IgD-negative memory B cell (primary cell): Measurements from ENCODE around the gene ACSL3. TPM values are rescaled to one million over a fixed set of nuclear protein-coding genes. Genes with fewer than 3 reads are reported as not detected.

ENCODE experiments used
- H3K27ac Mint-ChIP-seq, 3 donors: one replicate each; pipeline ENCODE4 v1.8.0; 2020 to 2022; ENCODE audit warnings: mild to moderate bottlenecking in 3 of 3, mixed read lengths in 3 of 3, moderate library complexity in 1 of 3
- H3K27me3 Mint-ChIP-seq: one replicate; pipeline ENCODE4 v1.8.0; 2021; ENCODE audit warnings: mixed read lengths
- H3K36me3 Mint-ChIP-seq: one replicate; pipeline ENCODE4 v1.8.0; 2020; ENCODE audit warnings: mild to moderate bottlenecking, mixed read lengths
- H3K4me1 Mint-ChIP-seq, 3 donors: one replicate each; pipeline ENCODE4 v1.8.0; 2020 to 2022; ENCODE audit warnings: mixed read lengths in 3 of 3, mild to moderate bottlenecking in 1 of 3
- H3K4me3 Mint-ChIP-seq, 4 donors: one replicate each; pipeline ENCODE4 v1.8.0; 2020 to 2022; ENCODE audit warnings: mild to moderate bottlenecking in 4 of 4, mixed read lengths in 4 of 4, moderate library complexity in 3 of 4
- H3K9me3 Mint-ChIP-seq, 3 donors: one replicate each; pipeline ENCODE4 v1.8.0; 2020 to 2021; ENCODE audit warnings: mixed read lengths in 3 of 3, mild to moderate bottlenecking in 1 of 3
- polyA plus RNA-seq: library from polyadenylated mRNA; unstranded; fragments of 300-500 nt; fragmentation: Illumina TruSeq; gene quantifications from one replicate; pipeline ENCODE4 v1.2.3, GENCODE V29; 2021

Gene ACSL3
- polyA plus RNA-seq, 1 donor from 2014 or later, result 19.6 TPM

GRCh38 chr2:222884114-222884771 lies 23.4 kb downstream of the ACSL3 start:
- no peaks in the 10 kb centered on the region for H3K9me3 Mint-ChIP-seq
- peaks cover 7% of the 10 kb centered on the region for H3K36me3 Mint-ChIP-seq
- H3K4me3 Mint-ChIP-seq, result no peak overlapping the region
- no peaks in the 10 kb centered on the region for H3K27me3 Mint-ChIP-seq
- peaks cover 3 to 23% (median 4%) of the 10 kb centered on the region in 3 donors for H3K4me1 Mint-ChIP-seq
- peak overlapping the region in 1 of 3 donors; percentile 62 for H3K27ac Mint-ChIP-seq

- H3K27ac Mint-ChIP-seq, result no peak overlapping the region
- H3K9me3 Mint-ChIP-seq, result no peaks in the 10 kb centered on the region
- peaks cover 3 to 17% (median 4%) of the 10 kb centered on the region in 3 donors for H3K4me1 Mint-ChIP-seq
- H3K36me3 Mint-ChIP-seq, result peaks cover 9% of the 10 kb centered on the region
- no peaks in the 10 kb centered on the region for H3K27me3 Mint-ChIP-seq
- H3K4me3 Mint-ChIP-seq, result no peak overlapping the region
Observed at GRCh38 chr2:222884805-222885424, 24.1 kb downstream of the ACSL3 start.

DNA sequence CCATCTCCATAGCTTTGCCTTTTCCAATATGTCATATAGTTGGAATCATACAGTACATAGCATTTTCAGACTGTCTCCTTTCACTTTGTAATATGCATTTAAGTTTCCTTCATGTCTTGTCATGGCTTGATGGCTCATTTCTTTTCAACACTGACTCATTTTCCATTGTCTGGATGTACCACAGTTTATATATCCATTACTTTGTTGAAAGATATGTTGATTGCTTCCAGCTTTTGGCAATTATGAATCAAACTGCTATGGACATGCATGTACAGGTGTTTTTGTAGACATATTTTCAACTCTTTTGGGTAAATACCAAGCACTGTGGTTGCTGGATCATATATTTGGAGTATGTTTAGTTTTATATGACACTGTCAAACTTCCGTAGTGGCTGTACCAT lies 26.3 kb downstream of the ACSL3 start:
- no peak overlapping the region for H3K27ac Mint-ChIP-seq
- H3K27me3 Mint-ChIP-seq, result no peaks in the 10 kb centered on the region
- no peaks in the 10 kb centered on the region for H3K9me3 Mint-ChIP-seq
- H3K4me3 Mint-ChIP-seq, result no peak overlapping the region
- H3K4me1 Mint-ChIP-seq, result peaks cover 0 to 16% (median 4%) of the 10 kb centered on the region in 3 donors
- H3K36me3 Mint-ChIP-seq, result peaks cover 13% of the 10 kb centered on the region

- Mint-ChIP-seq H3K4me1 (peaks cover 6 to 18% (median 6%) of the 10 kb centered on the region in 3 donors), H3K27ac (no peak overlapping the region), H3K9me3 (no peaks in the 10 kb centered on the region)
Observed at GRCh38 chr2:222888716-222889115, 27.9 kb downstream of the ACSL3 start.

GRCh38 chr2:222891890-222892289 lies 31.1 kb downstream of the ACSL3 start:
- Mint-ChIP-seq H3K27ac (no peak overlapping the region), H3K27me3 (no peaks in the 10 kb centered on the region), H3K4me1 (peaks cover 10 to 21% (median 13%) of the 10 kb centered on the region in 3 donors), H3K9me3 (no peaks in the 10 kb centered on the region), H3K4me3 (no peak overlapping the region), H3K36me3 (peaks cover 10% of the 10 kb centered on the region)

More at GRCh38 chr2:222888716-222889115, 27.9 kb downstream of the ACSL3 start:
- Mint-ChIP-seq H3K27me3 (no peaks in the 10 kb centered on the region), H3K36me3 (peaks cover 13% of the 10 kb centered on the region), H3K4me3 (no peak overlapping the region)

DNA sequence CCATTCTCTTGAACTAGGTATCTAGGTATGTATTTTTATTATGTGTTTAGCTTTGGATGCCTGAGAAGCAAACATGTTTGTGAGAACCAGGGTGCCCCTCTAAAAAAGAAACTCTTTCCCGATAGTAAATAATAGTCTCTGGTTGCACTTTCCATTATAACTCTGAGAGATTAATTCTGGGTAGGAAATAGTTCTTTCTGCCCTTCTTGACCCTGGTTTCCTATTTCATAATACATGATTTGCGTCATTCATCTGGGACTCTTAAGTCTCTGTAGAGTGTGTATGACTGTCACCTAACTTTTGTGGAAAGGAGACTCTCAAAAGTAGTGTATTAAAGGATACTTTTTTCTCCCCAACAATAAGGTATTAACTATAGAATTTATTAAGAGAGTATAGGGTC lies 31.5 kb downstream of the ACSL3 start:
- Mint-ChIP-seq H3K27ac (no peak overlapping the region), H3K4me3 (no peak overlapping the region), H3K9me3 (no peaks in the 10 kb centered on the region), H3K4me1 (peaks cover 10 to 18% (median 13%) of the 10 kb centered on the region in 3 donors), H3K36me3 (peaks cover 10% of the 10 kb centered on the region), H3K27me3 (no peaks in the 10 kb centered on the region)

- H3K9me3 Mint-ChIP-seq, result no peaks in the 10 kb centered on the region
- no peaks in the 10 kb centered on the region for H3K27me3 Mint-ChIP-seq
- H3K4me1 Mint-ChIP-seq, result peaks cover 11 to 16% (median 15%) of the 10 kb centered on the region in 3 donors
- peaks cover 10% of the 10 kb centered on the region for H3K36me3 Mint-ChIP-seq
- no peak overlapping the region for H3K4me3 Mint-ChIP-seq
- no peak overlapping the region for H3K27ac Mint-ChIP-seq
Observed at GRCh38 chr2:222892761-222893160, 31.9 kb downstream of the ACSL3 start.

- H3K9me3 Mint-ChIP-seq, result no peaks in the 10 kb centered on the region
- H3K4me1 Mint-ChIP-seq, result peaks cover 16 to 22% (median 21%) of the 10 kb centered on the region in 3 donors
- peaks cover 7% of the 10 kb centered on the region for H3K36me3 Mint-ChIP-seq
- H3K27me3 Mint-ChIP-seq, result no peaks in the 10 kb centered on the region
- H3K27ac Mint-ChIP-seq, result no peak overlapping the region
- no peak overlapping the region for H3K4me3 Mint-ChIP-seq
Observed at GRCh38 chr2:222893716-222894115, 32.9 kb downstream of the ACSL3 start.

DNA sequence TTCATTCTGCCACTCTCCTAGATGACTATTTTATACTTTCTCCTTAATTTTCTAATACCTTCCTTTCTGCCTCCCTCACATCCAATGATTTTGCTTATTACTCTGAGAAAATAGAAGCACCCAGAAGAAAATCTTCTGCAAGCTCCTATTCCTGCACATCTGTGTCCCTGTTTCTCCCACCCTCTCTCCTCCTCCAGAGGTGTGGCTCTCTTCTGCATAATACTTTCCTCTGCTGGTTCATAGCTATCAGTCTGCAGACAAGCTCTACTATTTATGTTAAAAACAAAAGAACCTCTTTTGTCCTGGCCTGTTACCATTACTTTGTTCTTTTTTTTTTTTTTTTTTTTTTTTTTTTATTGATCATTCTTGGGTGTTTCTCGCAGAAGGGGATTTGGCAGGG lies 34.3 kb downstream of the ACSL3 start:
- H3K36me3 Mint-ChIP-seq, result peaks cover 4% of the 10 kb centered on the region
- H3K9me3 Mint-ChIP-seq, result no peaks in the 10 kb centered on the region
- peaks cover 16 to 22% (median 21%) of the 10 kb centered on the region in 3 donors for H3K4me1 Mint-ChIP-seq
- no peak overlapping the region for H3K27ac Mint-ChIP-seq
- no peaks in the 10 kb centered on the region for H3K27me3 Mint-ChIP-seq
- H3K4me3 Mint-ChIP-seq, result no peak overlapping the region

GRCh38 chr2:222897898-222898297 lies 37.1 kb downstream of the ACSL3 start:
- Mint-ChIP-seq H3K27me3 (no peaks in the 10 kb centered on the region), H3K27ac (peak overlapping the region in 1 of 3 donors; percentile 16), H3K9me3 (no peaks in the 10 kb centered on the region), H3K36me3 (peaks cover 5% of the 10 kb centered on the region), H3K4me3 (no peak overlapping the region), H3K4me1 (peaks cover 17 to 27% (median 24%) of the 10 kb centered on the region in 3 donors)

- Mint-ChIP-seq H3K36me3 (peaks cover 5% of the 10 kb centered on the region), H3K27ac (no peak overlapping the region), H3K4me1 (peaks cover 13 to 21% (median 21%) of the 10 kb centered on the region in 3 donors), H3K4me3 (no peak overlapping the region), H3K9me3 (no peaks in the 10 kb centered on the region), H3K27me3 (no peaks in the 10 kb centered on the region)
Observed at GRCh38 chr2:222899413-222900181, 38.8 kb downstream of the ACSL3 start.

GRCh38 chr2:222900354-222900753 lies 39.5 kb downstream of the ACSL3 start:
- Mint-ChIP-seq H3K27me3 (no peaks in the 10 kb centered on the region), H3K4me3 (no peak overlapping the region), H3K4me1 (peaks cover 10 to 15% (median 14%) of the 10 kb centered on the region in 3 donors), H3K36me3 (peaks cover 5% of the 10 kb centered on the region), H3K9me3 (no peaks in the 10 kb centered on the region), H3K27ac (no peak overlapping the region)

- H3K27me3 Mint-ChIP-seq, result no peaks in the 10 kb centered on the region
- peaks cover 12 to 20% (median 14%) of the 10 kb centered on the region in 3 donors for H3K4me1 Mint-ChIP-seq
- H3K36me3 Mint-ChIP-seq, result peaks cover 7% of the 10 kb centered on the region
- no peak overlapping the region for H3K27ac Mint-ChIP-seq
- no peaks in the 10 kb centered on the region for H3K9me3 Mint-ChIP-seq
- H3K4me3 Mint-ChIP-seq, result no peak overlapping the region
Observed at GRCh38 chr2:222902660-222903059, 41.8 kb downstream of the ACSL3 start.

DNA sequence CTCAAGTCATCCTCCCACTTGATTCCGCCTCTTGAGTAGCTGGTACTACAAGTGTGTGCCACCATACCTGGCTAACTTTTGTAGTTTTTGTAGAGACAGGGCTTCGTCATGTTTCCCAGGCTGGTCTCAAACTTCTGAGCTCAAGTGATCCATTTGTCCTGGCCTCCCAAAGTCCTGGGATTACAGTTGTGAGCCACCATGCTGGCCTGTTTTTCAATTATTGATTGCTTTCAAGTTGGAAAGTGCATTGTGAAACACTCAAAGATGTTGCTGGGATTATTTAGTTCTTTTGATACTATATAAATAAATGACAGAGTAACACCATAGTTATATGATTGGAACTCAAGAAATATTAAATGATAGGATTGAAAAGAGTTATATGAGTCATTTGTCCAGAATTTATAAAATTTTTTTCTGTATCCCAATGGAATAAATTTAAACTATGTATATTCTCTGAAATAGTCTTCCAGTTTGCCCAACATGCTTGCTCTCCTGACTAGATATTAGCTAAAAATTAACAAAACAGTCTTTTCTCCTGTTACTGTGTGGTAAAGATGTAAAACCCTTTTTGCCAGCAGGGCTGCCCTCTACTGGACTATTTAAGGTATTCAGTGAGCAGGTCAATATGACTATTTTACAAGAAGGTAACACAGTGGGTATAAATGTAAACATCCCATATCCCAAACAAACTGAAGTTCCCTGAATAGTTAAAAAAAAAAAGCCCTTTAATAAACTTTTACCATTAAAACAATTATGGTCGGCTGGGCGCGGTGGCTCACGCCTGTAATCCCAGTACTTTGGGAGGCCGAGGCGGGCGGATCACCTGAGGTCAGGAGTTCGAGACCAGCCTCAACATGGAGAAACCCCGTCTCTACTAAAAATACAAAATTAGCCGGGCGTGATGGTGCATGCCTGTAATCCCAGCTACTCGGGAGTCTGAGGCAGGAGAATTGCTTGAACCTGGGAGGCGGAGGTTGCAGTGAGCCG lies 42.7 kb downstream of the ACSL3 start:
- Mint-ChIP-seq H3K9me3 (no peaks in the 10 kb centered on the region), H3K27ac (no peak overlapping the region), H3K36me3 (peaks cover 9% of the 10 kb centered on the region), H3K27me3 (no peaks in the 10 kb centered on the region), H3K4me1 (peaks cover 6 to 18% (median 9%) of the 10 kb centered on the region in 3 donors), H3K4me3 (no peak overlapping the region)
